ENCODE data around the gene WT1.

DNA sequence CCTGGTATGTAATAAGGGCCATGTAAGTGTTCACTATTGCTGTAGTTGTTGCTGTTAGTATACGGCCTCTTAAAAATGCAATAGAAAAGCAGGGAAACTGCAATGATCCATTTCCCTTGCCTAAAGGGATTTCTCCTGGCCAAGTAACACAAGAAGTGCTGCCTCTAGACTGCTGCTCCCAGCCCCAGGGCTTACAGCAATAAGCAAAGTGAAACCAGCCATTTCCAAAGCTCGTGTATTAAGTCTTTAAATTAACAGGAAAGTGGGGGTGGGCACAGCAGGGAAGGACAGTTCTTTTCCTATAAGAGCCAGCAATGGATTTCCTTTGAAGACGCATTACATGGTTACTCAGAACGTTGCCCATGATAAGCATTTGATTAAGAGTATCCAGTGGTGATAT, 36.9 kb upstream of the WT1 start:
- no peak for TF ChIP-seq CTCF (IDR thresholded peaks at IDR 0.05)
- TF ChIP-seq POLR2A (IDR thresholded peaks at IDR 0.05) = no peak
